NB4 (cell line): ENCODE data around the gene RINT1.

Experiments
- DNase-seq: peaks from one replicate; pipeline ENCODE4 v3.0.0; 2010; ENCODE audit warnings: low read depth
- H3K4me3 ChIP-seq: one replicate; pipeline ENCODE4 v1.5.1; 2011; ENCODE audit warnings: mild to moderate bottlenecking, low read depth, low read length, moderate library complexity
- MYC ChIP-seq: IDR thresholded peaks from 2 replicates; pipeline ENCODE4 v1.6.1; 2011; ENCODE audit warnings: low read depth, low read length
- POLR2A ChIP-seq: IDR thresholded peaks from 2 replicates; pipeline ENCODE4 v1.6.1; 2011; ENCODE audit warnings: mild to moderate bottlenecking; ENCODE audit not compliant: insufficient read length; ENCODE audit errors: extremely low read depth
- TF ChIP-seq, protein P1 (sequence below): IDR thresholded peaks from one replicate; pipeline ENCODE4 v1.5.1; 2012; ENCODE audit warnings: low read depth, low read length
- TF ChIP-seq, protein P2 (sequence below): IDR thresholded peaks from 2 replicates; pipeline ENCODE4 v1.6.1; 2011; ENCODE audit warnings: low read depth, low read length

RINT1 gene

DNA sequence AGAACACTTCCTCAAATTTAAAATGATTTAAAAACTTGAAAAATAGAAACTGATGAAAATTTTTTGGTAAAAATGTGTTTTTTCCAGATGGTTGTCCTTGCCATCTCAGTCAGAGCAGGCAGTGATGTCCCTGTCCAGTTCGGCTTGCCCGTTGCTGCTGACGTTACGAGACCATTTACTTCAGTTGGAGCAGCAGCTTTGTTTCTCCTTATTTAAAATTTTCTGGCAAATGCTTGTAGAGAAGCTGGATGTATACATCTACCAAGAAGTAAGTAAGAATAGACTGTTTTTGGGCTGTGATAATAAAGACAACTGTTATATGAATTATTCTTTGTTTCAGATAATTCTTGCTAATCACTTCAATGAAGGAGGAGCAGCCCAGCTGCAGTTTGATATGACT lies 33.2 kb downstream of the RINT1 start:
- no peak for TF ChIP-seq POLR2A
- TF ChIP-seq, protein P1, sequence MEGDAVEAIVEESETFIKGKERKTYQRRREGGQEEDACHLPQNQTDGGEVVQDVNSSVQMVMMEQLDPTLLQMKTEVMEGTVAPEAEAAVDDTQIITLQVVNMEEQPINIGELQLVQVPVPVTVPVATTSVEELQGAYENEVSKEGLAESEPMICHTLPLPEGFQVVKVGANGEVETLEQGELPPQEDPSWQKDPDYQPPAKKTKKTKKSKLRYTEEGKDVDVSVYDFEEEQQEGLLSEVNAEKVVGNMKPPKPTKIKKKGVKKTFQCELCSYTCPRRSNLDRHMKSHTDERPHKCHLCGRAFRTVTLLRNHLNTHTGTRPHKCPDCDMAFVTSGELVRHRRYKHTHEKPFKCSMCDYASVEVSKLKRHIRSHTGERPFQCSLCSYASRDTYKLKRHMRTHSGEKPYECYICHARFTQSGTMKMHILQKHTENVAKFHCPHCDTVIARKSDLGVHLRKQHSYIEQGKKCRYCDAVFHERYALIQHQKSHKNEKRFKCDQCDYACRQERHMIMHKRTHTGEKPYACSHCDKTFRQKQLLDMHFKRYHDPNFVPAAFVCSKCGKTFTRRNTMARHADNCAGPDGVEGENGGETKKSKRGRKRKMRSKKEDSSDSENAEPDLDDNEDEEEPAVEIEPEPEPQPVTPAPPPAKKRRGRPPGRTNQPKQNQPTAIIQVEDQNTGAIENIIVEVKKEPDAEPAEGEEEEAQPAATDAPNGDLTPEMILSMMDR = no peak
- TF ChIP-seq, protein P2, sequence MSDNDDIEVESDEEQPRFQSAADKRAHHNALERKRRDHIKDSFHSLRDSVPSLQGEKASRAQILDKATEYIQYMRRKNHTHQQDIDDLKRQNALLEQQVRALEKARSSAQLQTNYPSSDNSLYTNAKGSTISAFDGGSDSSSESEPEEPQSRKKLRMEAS = no peak
- no peak for TF ChIP-seq MYC
- DNase-seq = no peak
- no peak overlapping the region for H3K4me3 ChIP-seq

DNA sequence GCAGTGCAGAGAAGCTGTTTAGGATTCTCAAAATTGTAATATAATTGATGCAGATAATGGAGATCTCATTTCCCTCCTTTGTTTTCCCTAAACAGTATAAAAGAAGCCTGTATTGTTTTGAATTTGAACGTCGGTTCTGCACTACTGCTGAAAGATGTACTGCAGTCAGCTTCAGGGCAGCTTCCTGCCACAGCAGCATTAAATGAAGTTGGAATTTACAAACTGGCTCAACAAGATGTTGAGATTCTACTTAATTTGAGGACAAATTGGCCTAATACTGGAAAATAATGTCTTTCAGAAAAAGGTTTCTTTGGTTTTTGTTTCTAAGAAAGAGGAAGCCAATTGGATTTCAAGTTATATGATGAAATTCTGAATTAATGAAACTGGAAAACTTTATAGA lies 35.0 kb downstream of the RINT1 start:
- no peak overlapping the region for H3K4me3 ChIP-seq
- TF ChIP-seq POLR2A (no peak), MYC (no peak)
- TF ChIP-seq, protein P2 = no peak
- TF ChIP-seq, protein P1 = no peak
- no peak for DNase-seq

DNA sequence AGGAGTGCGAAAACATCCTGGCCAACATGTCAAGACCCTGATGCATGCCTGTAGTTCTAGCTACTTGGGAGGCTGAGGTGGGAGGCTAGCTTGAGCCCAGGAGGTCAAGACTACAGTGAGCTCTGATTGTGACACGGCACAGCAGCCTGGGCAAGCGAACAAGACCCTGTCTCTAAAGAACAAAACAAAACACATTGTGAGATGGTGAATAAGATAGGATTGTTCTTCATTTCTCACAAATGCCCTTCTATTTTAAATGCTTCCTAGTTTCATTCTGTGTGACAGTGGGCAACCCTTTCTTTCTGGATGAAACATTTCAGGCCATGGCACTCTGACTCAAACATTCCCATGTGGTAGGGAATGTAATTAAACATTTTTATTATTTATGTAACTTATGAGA lies 35.8 kb downstream of the RINT1 start:
- TF ChIP-seq POLR2A = no peak
- TF ChIP-seq, protein P2 = no peak
- TF ChIP-seq, protein P1 = no peak
- TF ChIP-seq MYC = no peak

DNA sequence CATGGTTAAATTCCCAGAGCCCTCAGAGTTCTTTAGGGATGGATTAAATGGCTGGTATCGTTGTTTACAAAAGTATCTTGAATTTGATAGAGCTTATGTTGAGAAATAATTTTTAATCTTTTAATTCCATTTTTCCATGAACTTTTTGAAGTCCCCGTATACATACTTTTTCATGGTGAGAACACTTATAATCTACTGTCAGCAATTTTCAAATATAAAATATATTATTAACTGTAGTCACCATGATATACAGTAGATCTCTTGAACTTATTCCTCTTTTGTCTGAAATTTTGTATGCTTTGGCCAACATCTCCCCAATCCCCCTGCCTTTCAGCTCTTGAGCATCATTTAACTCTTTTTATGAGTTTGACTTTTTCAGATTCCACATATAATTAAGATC lies 39.9 kb downstream of the RINT1 start:
- TF ChIP-seq, protein P1 = no peak
- no peak for TF ChIP-seq MYC
- TF ChIP-seq, protein P2 = no peak
- TF ChIP-seq POLR2A = no peak
- DNase-seq = no peak
- H3K4me3 ChIP-seq = no peak overlapping the region

More for the DNA sequence above, 35.8 kb downstream of the RINT1 start:
- H3K4me3 ChIP-seq = no peak overlapping the region
- DNase-seq = no peak

DNA sequence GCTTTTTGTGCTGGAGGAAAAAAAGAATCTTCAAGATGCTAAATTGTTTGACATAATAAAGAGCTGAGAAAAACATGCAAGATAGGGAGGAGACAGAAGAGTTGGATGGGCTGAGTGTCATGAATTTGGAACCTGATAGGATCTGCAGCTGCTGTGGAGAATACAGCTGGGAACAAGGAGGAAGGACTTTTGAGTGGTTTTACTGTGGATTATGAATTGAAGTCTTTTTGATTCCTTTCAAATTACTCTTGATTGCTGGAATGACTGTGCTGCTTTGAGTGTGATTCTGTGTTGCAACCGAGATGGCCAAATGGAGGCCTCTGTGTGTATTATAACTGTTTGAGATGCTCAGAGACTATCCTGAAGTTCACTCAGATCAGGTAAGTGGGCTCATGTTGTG lies 45.2 kb downstream of the RINT1 start:
- no peak overlapping the region for H3K4me3 ChIP-seq
- DNase-seq = no peak
- TF ChIP-seq MYC (no peak), POLR2A (no peak)
- TF ChIP-seq, protein P2 = no peak
- TF ChIP-seq, protein P1 = no peak

DNA sequence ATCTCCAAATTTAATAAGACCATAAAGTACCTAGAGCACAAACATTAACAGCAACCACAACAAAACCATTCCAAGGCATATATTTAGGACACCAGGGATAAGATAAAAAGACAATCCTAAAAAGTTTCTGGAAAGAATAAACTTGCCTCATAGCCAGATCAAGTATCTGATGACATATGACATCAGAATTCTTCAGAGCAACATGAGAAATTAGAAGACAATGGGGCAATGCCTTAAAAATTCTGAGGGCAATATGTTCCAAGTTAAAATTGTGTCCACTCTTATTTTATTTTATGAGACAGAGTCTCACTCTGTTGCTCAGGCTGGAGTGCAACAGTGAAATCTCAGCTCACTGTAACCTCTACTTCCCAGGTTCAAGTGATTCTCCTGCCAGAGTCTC lies 46.5 kb downstream of the RINT1 start:
- TF ChIP-seq, protein P1 = no peak
- TF ChIP-seq, protein P2 = no peak
- TF ChIP-seq POLR2A (no peak), MYC (no peak)
- no peak overlapping the region for H3K4me3 ChIP-seq
- DNase-seq = no peak
